ENCODE measurements around the gene DEXI.
"Not testable (repeated sequence)": the region's sequence is repeated elsewhere in the genome, so short reads cannot be mapped to it uniquely, and the experiment has no call there.

Gene DEXI

DNA sequence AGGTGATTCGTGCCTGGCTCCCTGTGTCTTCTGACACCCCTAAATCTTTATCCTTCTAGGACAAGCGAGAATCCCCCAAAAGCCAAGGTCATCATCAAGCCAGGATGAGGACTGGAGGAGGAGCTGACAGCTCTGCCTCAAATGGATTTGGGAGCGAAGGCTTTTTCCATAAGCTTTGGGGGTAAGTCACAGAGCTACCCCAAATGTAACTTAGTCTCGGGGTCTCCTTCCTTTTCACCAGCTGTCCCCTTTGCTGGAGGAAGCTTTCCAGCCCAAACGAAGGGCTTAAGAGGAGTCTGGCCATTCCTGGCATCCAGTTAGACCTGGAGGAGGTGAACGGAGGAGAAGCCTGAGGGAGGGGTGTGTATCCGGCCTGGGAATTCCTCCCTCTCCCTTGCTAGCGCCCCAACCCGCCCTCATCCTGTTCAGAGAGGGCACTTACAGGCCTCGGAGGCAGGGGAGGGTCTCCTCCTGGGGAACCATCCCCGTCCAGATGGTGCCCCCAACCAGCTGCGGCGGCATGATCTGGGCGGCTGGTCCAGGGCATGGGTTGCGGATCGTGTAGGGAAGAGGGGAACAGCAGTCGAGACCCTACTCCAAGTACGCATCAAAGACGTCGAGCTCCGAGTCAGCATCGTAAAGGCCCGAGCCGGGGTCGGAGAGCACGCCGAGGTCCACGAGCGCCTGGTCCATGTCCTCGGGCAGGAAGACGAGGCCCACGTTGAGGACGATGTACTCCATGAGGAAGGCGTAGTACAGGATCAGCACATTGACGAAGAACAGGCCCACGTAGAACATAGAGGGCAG is 938 bp downstream of the DEXI start:
- no peak for DNase-seq (ENCODE audit: low read depth)

DNA sequence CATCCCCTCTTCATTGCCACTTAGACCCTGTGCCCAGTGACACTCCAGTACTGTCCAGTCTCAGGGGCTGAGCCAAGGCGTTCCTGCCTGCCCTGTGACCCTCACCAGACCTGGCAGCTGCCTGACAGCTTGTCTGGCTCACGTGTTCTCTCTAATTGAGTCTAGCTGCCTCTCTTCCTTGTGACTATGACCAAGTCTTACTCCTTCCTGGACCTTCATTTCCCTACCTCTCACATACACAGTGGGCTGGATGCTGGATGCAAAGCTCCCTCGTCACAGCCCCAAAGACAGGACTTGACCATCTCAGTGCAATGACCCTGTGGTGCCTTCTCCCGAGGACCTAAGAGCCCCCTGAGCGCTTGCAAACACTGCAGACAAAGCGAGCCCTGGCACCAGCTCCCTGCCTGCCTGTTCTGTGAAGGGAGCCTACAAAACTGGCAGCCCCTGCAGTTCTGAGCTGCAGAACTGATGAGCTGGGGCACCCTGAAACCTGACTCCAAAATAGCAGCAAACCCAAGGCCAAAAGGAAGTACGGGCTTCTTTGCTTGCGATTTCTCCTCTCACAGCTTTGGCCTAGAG is 1.7 kb downstream of the DEXI start:
- DNase-seq (ENCODE audit: low read depth): no peak

DNA sequence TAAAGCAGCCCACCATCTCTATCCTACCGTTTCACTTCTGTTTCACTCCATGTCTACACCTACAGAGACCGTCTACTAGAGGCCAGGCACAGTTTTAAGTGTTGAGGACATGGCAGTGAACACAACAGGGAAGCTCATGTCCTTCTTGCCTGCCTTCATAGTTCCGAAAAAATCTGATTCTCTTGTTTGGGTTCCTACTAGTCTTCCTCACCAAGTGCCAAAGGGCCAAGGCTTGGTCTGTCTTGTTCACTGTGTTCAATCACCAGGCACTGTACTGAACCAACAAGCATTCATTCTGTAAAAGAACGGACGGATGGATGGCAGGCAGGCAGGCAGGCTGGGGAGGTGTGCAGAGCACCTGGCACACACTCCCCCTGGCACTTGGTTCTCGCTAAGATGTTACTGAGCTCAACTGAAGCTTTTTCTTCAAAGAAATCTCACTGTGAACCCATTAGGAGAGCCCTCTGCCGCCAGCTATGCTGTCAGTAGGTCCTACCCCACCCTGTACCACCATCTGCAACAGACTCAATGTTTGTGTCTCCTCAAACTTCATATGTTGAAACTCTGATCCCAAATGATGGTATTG is 2.5 kb downstream of the DEXI start:
- DNase-seq (ENCODE audit: low read depth): no peak

- no peak for DNase-seq (ENCODE audit: low read depth)
Measured at GRCh38 chr16:10938796-10939648, 3.2 kb downstream of the DEXI start.

- DNase-seq (ENCODE audit: low read depth): no peak
Measured at GRCh38 chr16:10938321-10938720, 3.9 kb downstream of the DEXI start.

DNA sequence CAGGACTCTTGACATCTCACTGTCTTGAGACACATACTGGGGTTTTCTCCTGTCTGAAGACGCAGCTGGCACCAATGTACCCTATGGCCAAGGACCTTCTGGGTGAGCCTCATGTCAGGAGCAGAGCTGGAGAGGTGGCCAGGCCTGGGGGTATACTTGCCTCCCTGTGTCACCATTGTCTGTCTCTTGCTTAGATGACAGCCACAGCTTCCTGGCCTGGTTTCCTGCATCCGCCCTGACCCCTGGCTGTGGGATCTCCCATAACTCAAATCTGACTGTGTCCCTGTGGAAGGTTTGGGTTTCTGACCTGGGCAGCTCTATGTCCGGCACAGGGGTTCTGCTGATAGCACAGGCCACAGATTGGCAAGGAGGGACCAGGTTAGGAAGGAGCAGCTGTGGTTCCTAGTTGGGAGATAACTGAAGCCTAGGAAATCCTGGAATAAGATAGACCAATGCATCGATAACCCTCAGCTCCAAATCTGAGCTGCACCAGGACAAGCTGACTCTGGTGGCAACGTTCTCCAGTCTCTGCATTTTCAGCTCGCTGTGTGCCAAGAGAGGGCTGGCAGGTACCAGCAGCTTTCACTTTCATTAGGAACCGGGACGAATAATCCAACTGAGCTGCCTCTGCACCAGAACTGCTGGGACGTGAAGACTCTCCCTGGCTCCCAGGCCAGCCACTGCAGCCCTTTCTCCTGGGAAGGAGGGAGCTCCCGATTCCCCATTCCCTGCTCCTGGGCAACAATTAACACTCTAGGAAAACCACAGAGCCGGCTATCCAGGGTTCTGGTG is 5.0 kb downstream of the DEXI start:
- DNase-seq (ENCODE audit: low read depth): no peak

DNA sequence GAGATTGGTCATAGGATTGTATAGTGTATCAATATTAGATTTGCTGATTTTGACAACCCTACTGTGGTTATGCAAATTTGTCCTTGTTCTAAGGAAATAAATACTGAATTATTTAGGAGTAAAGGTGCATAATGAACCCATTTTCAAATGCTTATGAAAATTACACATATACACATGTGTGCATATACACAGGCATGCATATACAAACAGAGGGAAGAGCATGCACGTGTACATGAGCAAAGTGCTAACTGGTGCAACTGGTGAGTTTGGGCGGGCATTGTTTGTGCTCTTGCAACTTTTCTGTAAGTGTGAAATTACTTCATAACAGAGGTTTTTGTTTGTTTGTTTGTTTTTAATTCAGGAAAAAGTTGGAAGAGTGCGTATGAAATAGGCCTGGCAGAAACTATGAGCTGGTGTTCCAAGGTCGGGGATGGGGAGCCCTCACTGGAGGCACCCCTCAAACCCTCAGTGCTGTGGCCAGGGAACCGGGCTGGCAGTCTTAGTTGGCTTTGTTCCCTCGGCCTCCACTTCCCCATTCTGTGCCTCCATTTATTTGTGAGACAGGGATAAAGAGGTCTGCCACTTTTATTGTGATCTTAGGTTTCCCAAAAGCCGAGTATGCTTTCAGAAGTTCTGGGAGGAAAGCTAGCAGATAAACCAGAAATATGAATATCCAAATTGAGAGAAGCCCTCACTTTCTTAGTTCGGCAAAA is 5.8 kb downstream of the DEXI start:
- no peak for DNase-seq (ENCODE audit: low read depth)

DNA sequence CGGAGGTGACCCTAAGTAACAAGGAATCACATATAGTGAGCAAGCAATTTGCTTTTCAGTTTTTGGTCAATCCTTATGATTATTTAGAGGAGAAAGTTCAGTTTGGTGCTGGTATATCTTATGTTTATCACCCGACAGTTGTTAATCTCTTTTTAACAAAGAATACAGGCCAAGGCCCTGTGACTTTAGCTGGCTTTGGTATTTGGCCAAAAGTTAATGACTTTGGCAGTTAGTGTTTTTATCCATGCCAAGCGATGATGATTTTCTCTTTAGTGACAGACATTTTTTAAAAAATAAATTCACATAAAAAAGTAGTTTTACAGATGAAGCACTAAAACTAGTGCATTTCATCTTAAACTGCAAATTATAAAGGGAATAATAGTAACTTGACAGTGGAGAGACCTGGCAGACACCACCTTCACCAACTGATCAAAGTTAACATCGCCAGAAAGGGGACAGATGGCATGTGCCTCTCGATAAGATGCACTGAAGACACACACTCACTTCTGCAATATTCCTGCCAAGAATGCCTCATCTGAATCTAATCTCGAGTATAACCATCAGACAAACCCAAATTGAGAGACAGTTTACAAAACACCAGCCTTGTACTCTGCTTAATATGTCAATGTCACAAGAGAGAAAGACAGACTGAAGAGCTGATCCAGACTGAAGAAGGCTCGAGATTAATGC is 6.9 kb downstream of the DEXI start:
- DNase-seq (ENCODE audit: low read depth): no peak

GRCh38 chr16:10934325-10935107 is 7.8 kb downstream of the DEXI start:
- DNase-seq (ENCODE audit: low read depth): no peak

- DNase-seq (ENCODE audit: low read depth): no peak
Measured at GRCh38 chr16:10933865-10934264, 8.4 kb downstream of the DEXI start.

DNA sequence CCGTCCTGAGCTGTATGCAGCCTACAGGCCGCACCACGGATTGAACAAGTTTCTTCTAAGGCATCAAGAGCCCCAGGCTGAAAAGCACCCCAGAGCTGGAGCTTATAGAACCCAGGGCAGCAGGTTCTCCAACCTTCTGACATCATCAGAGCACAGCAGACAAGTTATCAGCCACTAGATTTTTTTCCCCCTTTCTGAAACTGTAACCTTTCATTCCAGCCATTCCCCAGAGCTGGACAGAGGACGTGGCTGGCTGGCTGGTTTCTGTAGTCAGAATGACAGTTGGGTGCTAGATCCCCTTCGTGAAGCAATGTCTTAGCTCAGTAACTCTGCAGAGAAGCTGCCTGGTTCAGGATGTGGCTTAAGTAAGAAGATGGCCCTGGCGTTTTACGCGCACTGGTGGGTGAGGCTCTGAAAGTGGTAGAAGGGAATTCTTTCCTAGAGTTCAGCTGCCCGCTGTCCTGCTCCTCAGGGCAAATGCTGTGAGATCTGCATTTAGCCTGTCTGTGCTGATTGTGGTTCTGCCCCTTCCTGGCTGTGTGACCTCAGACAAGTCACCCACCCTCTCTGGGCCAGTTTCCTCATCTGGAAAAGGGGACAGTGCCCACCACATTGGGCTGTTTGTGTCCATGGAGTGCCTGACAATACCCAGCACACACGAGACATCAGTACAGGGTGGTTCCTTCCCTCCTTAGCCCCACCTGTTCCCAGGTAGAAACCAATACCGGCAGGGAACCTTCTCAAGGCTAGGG is 9.1 kb downstream of the DEXI start:
- DNase-seq (ENCODE audit: low read depth): no peak

DNA sequence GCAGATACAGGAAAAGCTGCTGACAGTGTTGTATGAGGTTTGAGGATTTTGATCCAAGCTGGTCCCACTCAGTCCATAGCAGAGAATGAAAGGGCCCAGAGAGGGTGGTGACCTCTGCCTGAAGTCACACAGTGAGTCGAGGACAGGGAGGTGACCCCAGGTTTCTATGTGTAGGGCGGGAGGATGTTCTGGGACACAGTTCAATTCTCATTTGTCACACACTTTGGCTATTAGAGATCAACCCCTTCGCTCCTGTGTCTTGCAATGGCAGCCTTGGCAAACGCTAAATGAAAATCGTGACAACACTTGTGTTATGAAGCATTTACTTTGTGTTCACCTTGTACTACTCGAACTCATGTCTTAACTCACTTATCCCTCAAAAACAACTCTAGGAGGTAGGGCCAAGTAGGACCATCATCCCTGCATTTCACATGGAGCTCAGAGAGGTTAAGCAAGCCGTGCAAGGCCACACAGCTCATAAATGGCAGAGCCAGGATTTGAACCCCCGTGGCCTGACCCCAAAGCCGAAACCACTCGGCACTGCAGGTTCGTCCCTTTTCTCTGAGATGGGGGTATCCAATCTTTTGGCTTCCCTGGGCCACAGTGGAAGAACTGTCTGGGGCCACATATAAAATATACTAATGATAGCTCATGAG is 10.2 kb downstream of the DEXI start:
- no peak for DNase-seq (ENCODE audit: low read depth)

DNA sequence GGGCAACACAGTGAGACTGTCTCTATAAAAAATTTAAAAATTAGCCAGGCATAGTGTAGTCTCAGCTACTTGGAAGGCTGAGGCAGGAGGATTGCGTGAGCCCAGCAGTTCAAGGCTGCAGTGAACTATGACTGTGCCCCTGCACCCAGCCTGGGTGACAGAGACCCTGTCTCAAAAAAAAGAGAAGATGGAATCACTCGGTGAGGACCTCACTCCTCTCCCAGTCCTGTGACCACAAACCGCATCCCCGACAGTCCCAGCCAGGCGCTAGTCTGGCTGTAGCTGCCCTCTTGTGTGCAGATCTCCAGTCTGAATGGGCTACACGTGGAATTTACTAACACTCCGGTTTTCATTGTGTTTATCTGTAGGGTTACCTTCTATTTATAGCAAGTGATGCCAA is 11.1 kb downstream of the DEXI start:
- DNase-seq (ENCODE audit: low read depth): no peak

- no peak for DNase-seq (ENCODE audit: low read depth)
Measured at GRCh38 chr16:10930755-10931093, 11.5 kb downstream of the DEXI start.

DNA sequence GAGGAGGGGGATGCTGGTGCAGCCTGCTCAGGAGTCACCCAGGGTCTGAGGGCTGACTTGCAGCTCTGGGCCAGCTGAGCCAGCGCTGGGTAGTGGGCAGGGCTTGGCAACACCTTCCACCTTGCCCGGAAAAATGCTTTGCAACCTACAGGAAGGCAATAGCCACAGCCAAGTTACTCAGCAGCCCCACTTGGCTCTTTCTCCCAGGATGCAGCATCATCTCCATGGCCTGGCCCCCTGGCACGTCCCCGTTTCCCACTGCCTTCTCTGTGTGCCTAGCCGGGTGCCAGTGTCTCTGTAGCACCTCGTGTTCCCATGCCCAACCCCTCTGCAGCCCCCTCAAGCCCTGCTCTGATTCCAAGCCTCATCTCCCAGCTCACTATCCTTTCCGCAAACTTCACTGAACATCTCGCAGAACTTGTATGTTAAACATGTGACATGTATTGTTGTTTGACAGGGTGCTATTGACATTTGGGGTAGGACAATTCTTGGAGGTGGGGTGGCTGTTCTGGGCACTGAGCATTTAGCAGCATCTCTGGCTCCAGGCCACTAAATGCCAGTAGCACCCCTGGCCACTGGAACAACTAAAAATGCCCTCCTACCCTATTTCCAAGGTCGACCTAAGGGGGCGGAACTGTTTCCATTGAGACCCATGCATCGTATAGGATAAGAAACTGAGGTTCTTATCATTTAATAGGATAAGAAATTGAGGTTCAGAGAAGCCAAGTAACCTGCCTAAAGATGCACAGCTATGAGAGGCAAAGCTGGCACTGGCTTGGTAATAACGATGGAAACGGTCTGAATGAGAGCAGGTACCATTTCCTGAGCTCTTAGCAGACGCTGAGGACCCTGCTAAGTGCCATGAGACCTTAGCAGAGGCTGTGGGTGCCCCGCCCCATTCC is 12.2 kb downstream of the DEXI start:
- no peak for DNase-seq (ENCODE audit: low read depth)

GRCh38 chr16:10929097-10929496 is 13.2 kb downstream of the DEXI start:
- not testable (repeated sequence) for DNase-seq (ENCODE audit: low read depth)

- DNase-seq (ENCODE audit: low read depth): no peak
Measured at GRCh38 chr16:10927497-10928112, 14.7 kb downstream of the DEXI start.

All from activated T-cell treated with anti-CD3 and anti-CD28 coated beads for 24 hours (primary cell).